ENCODE results near the gene RGS12. TPM values are rescaled to one million over a fixed set of nuclear protein-coding genes. Genes with fewer than 3 reads are reported as not detected.

RGS12 gene
- total and polyA plus RNA-seq, 2 of the 13 experiments (the other 11 are each of a cell fraction or from before 2014, with no cell fraction given), result 21.0 to 27.7 TPM

GRCh38 chr4:3293401-3294391, 875 bp downstream of the RGS12 start (continued):
- TF ChIP-seq MYC (CRISPR knock-in tag; IDR thresholded peaks at IDR 0.05; ENCODE audit: borderline replicate concordance) (no peak), ZBTB44 (CRISPR knock-in tag; IDR thresholded peaks at IDR 0.05) (no peak), YEATS2 (CRISPR knock-in tag; IDR thresholded peaks at IDR 0.05; ENCODE audit: borderline replicate concordance) (no peak), ZIK1 (CRISPR knock-in tag; IDR thresholded peaks at IDR 0.05; ENCODE audit: borderline replicate concordance, low read depth) (no peak; the same call in 1 of the 2 replicates), CAMTA2 (CRISPR knock-in tag; IDR thresholded peaks at IDR 0.05; ENCODE audit: borderline replicate concordance) (no peak), ZNF674 (CRISPR knock-in tag; IDR thresholded peaks at IDR 0.05; ENCODE audit: low read depth) (no peak), ZBTB8A (CRISPR knock-in tag; IDR thresholded peaks at IDR 0.05; ENCODE audit: borderline replicate concordance, low read depth) (no peak), PRPF4 (IDR thresholded peaks at IDR 0.05; ENCODE audit: low read depth, low read length, poor library complexity, severe bottlenecking) (no peak), BORCS8-MEF2B (CRISPR knock-in tag; IDR thresholded peaks at IDR 0.05) (0 out of 2 replicates have a peak, but pooled peaks have one; percentile 16), MXI1 (IDR thresholded peaks at IDR 0.05; ENCODE audit: borderline replicate concordance, low read depth, low read length) (no peak), ZNF3 (CRISPR knock-in tag; IDR thresholded peaks at IDR 0.05) (no peak), SIN3A (IDR thresholded peaks at IDR 0.05; ENCODE audit: borderline replicate concordance, low read depth, low read length) (no peak), U2AF2 (IDR thresholded peaks at IDR 0.05; ENCODE audit: low read depth, low read length) (no peak), KAT8 (CRISPR knock-in tag; IDR thresholded peaks at IDR 0.05) (no peak), ZNF616 (CRISPR knock-in tag; IDR thresholded peaks at IDR 0.05; ENCODE audit: low read depth) (no peak), ZNF446 (CRISPR knock-in tag; IDR thresholded peaks at IDR 0.05) (0 out of 2 replicates have a peak, but pooled peaks have one; percentile 38)
- TF ChIP-seq, protein P1, sequence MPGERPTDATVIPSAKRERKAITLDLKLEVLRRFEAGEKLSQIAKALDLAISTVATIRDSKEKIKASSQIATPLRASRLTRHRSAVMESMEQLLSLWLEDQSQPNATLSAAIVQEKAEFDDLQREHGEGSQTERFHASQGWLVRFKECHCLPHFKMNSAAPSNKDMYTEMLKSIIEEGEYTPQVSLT (CRISPR knock-in tag; IDR thresholded peaks at IDR 0.05; ENCODE audit: borderline replicate concordance, low read depth), result no peak
- TF ChIP-seq, protein P2, sequence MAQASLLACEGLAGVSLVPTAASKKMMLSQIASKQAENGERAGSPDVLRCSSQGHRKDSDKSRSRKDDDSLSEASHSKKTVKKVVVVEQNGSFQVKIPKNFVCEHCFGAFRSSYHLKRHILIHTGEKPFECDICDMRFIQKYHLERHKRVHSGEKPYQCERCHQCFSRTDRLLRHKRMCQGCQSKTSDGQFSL (CRISPR knock-in tag; IDR thresholded peaks at IDR 0.05), result no peak
- TF ChIP-seq, protein P3, sequence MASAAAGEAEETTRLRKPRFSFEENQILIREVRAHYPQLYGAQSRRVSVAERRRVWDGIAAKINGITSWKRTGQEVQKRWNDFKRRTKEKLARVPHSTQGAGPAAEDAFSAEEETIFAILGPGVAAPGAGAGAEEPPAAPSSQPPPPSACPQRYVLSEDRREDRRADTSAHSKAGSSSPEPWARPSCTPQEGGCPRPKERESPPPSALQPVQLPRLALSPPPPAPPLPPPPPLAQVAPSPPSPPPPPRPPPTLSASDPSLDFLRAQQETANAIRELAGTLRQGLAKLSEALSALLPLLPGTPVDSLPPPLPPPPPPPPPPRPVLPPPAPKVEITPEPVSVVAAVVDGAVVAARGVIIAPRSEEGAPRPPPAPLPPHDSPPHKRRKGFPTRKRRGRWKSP (CRISPR knock-in tag; IDR thresholded peaks at IDR 0.05), result no peak
- TF ChIP-seq, protein P4, sequence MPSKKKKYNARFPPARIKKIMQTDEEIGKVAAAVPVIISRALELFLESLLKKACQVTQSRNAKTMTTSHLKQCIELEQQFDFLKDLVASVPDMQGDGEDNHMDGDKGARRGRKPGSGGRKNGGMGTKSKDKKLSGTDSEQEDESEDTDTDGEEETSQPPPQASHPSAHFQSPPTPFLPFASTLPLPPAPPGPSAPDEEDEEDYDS (CRISPR knock-in tag; IDR thresholded peaks at IDR 0.05), result no peak

Measured in HepG2 (cell line).